Parathyroid adenoma (tissue), 2 donors: ENCODE measurements around the gene MBD6.

Experiments used
- H2AFZ ChIP-seq: fragments of 300-600 bp; sonication (generic); one replicate; pipeline ENCODE4 v1.7.0; 2017; ENCODE audit warnings: antibody characterized with exemption, mild to moderate bottlenecking
- H3K27ac ChIP-seq: fragments of 300-600 bp; sonication (generic); one replicate; pipeline ENCODE4 v1.7.0; 2017
- H3K27me3 ChIP-seq: fragments of 300-600 bp; sonication (generic); one replicate; pipeline ENCODE4 v1.7.0; 2017; ENCODE audit warnings: low read length; ENCODE audit not compliant: control insufficient read depth, insufficient read depth
- H3K36me3 ChIP-seq: fragments of 300-600 bp; sonication (generic); one replicate; pipeline ENCODE4 v1.7.0; 2017; ENCODE audit warnings: low read length; ENCODE audit not compliant: control insufficient read depth, insufficient read depth
- H3K4me1 ChIP-seq: fragments of 300-600 bp; sonication (generic); one replicate; pipeline ENCODE4 v1.7.0; 2017; ENCODE audit warnings: control low read depth
- H3K4me2 ChIP-seq: fragments of 300-600 bp; sonication (generic); one replicate; pipeline ENCODE4 v1.7.0; 2017; ENCODE audit warnings: low read length
- H3K4me3 ChIP-seq: fragments of 300-600 bp; sonication (generic); one replicate; pipeline ENCODE4 v1.7.0; 2017; ENCODE audit warnings: low read depth, low read length
- H3K79me2 ChIP-seq: fragments of 300-600 bp; sonication (generic); one replicate; pipeline ENCODE4 v1.7.0; 2017; ENCODE audit warnings: control low read depth
- H3K9ac ChIP-seq: fragments of 300-600 bp; sonication (generic); one replicate; pipeline ENCODE4 v1.7.0; 2017; ENCODE audit warnings: mild to moderate bottlenecking
- H3K9me3 ChIP-seq: fragments of 300-600 bp; sonication (generic); one replicate; pipeline ENCODE4 v1.7.0; 2017; ENCODE audit warnings: low read length; ENCODE audit not compliant: control insufficient read depth
- CTCF ChIP-seq: fragments of 300-600 bp; sonication (generic); IDR thresholded peaks from one replicate; pipeline ENCODE4 v1.7.0; 2017; ENCODE audit warnings: antibody characterized with exemption, mild to moderate bottlenecking
- donor health status: primary hyperparathyroidism.

The MBD6 gene

GRCh38 chr12:57545809-57546437 lies 23.3 kb downstream of the MBD6 start:
- H2AFZ ChIP-seq = peak overlapping the region; percentile 81
- no peak for TF ChIP-seq CTCF
- no peaks in the 10 kb centered on the region for H3K36me3 ChIP-seq
- H3K9me3 ChIP-seq = no peaks in the 10 kb centered on the region
- peak overlapping the region; percentile 75 for H3K9ac ChIP-seq
- H3K27me3 ChIP-seq = no peaks in the 10 kb centered on the region
- H3K79me2 ChIP-seq = peaks cover 19% of the 10 kb centered on the region
- peak overlapping the region; percentile 100 for H3K4me3 ChIP-seq
- peaks cover 13% of the 10 kb centered on the region for H3K4me1 ChIP-seq
- H3K4me2 ChIP-seq = peak overlapping the region; percentile 93
- peak overlapping the region; percentile 67 for H3K27ac ChIP-seq

GRCh38 chr12:57546438-57547287 lies 24.0 kb downstream of the MBD6 start, which contains the start of gene DCTN2:
Gene DCTN2 (minus strand): TSS chr12:57547192. CDS start chr12:57547063, 129 bp downstream.
- H3K9me3 ChIP-seq = no peaks in the 10 kb centered on the region
- no peaks in the 10 kb centered on the region for H3K27me3 ChIP-seq
- H2AFZ ChIP-seq = peak within 1 kb of the TSS; percentile 81
- no peak for TF ChIP-seq CTCF
- peaks cover 13% of the 10 kb centered on the region for H3K4me1 ChIP-seq
- H3K27ac ChIP-seq = peak within 1 kb of the TSS; percentile 67
- peak within 1 kb of the TSS; percentile 93 for H3K4me2 ChIP-seq
- peaks cover 19% of the 10 kb centered on the region for H3K79me2 ChIP-seq
- H3K36me3 ChIP-seq = no peaks in the 10 kb centered on the region
- H3K9ac ChIP-seq = peak within 1 kb of the TSS; percentile 75
- H3K4me3 ChIP-seq = peak within 1 kb of the TSS; percentile 100

GRCh38 chr12:57547288-57548012 lies 24.8 kb downstream of the MBD6 start:
- Histone ChIP-seq H3K4me1 (peaks cover 13% of the 10 kb centered on the region), H3K4me2 (peak overlapping the region; percentile 61), H3K27ac (no peak overlapping the region)

GRCh38 chr12:57548013-57548315 lies 25.3 kb downstream of the MBD6 start:
- Histone ChIP-seq H3K9ac (no peak overlapping the region), H3K27ac (no peak overlapping the region), H2AFZ (no peak overlapping the region), H3K36me3 (no peaks in the 10 kb centered on the region), H3K27me3 (no peaks in the 10 kb centered on the region), H3K4me2 (no peak overlapping the region), H3K79me2 (peaks cover 19% of the 10 kb centered on the region), H3K9me3 (no peaks in the 10 kb centered on the region), H3K4me1 (peaks cover 13% of the 10 kb centered on the region), H3K4me3 (no peak overlapping the region)
- TF ChIP-seq CTCF = no peak

More at GRCh38 chr12:57547288-57548012, 24.8 kb downstream of the MBD6 start:
- H3K27me3 ChIP-seq = no peaks in the 10 kb centered on the region
- H3K9me3 ChIP-seq = no peaks in the 10 kb centered on the region
- H3K9ac ChIP-seq = no peak overlapping the region
- peaks cover 19% of the 10 kb centered on the region for H3K79me2 ChIP-seq
- no peak for TF ChIP-seq CTCF
- H3K4me3 ChIP-seq = peak overlapping the region; percentile 100
- H2AFZ ChIP-seq = peak overlapping the region; percentile 81
- H3K36me3 ChIP-seq = no peaks in the 10 kb centered on the region
